T-helper 1 cell treated with Interleukin-12 subunit alpha and Interleukin-12 subunit beta and Interleukin-4 antibody, amounts not matched to agents 30 μg/mL and 1 μg/mL, for 36 hours (primary cell): ENCODE results near the gene PITHD1.
"Not testable (repeated sequence)": the region's sequence is repeated elsewhere in the genome, so short reads cannot be mapped to it uniquely, and the experiment has no call there.

ENCODE experiments used
- H3K27ac Mint-ChIP-seq: one replicate; pipeline ENCODE4 v1.8.0; 2021; ENCODE audit warnings: mild to moderate bottlenecking, mixed read lengths
- H3K27me3 Mint-ChIP-seq: one replicate; pipeline ENCODE4 v1.8.0; 2021; ENCODE audit warnings: low read depth, mixed read lengths
- H3K36me3 Mint-ChIP-seq: one replicate; pipeline ENCODE4 v1.8.0; 2021; ENCODE audit warnings: low read depth, mixed read lengths
- H3K4me1 Mint-ChIP-seq: one replicate; pipeline ENCODE4 v1.8.0; 2021; ENCODE audit warnings: low read depth, mixed read lengths
- H3K4me3 Mint-ChIP-seq: one replicate; pipeline ENCODE4 v1.8.0; 2021; ENCODE audit warnings: mild to moderate bottlenecking, moderate library complexity, mixed read lengths
- H3K9me3 Mint-ChIP-seq: one replicate; pipeline ENCODE4 v1.8.0; 2021; ENCODE audit warnings: mixed read lengths

The PITHD1 gene

DNA sequence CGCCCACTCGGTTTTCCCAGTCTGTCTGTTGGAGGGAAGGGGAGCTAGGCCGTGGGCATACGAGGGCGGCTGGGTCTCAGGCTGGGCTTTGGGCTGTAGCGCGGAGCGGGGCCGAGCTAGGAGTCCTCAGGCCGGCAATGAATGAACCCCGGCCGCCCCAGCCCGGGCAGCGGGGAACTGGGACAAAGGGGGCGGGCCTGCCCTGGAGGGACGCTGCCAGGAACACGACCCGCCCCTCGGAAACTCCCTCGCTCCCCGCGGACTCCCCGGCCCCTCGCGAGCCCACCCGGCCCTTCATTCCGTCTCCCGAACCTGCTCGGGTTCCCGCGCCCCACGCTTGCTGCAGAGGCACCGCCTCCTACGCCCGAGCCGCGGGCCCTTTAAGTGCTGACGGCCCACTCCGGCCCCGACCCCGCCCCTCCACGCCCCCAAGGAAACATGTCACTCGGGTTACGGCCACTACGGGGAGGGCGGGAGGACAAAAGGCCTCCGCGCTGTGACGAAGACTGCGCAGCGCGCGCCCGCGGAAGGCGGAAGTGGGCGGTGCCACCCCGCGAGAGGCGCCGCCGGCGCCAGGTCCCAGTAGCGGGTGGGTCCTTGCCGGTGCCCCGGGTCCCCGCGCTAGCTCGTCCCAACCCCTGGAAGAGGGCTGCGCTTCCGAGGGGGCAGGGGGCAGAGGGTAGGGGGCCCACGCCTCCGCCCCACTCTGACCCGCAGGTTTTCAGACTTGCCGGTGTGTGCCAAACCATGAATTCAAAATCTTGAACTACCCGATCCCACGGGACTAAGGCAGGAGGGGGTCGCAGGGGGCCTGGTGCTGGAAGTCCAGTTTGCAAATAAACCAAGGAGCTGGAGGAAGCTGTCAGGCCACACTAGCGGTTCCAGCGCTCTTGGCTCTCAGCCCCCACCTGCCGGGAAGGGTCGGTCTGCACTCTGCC lies 22.5 kb downstream of the PITHD1 start, which contains the start of gene GALE:
Gene GALE, minus strand, starts transcription at position 355 of the 938 bp plus-strand sequence. CDS start 1,747 bp downstream, outside the sequence.
- Mint-ChIP-seq H3K4me1 (peaks cover 14% of the 10 kb centered on the region), H3K4me3 (peak within 1 kb of the TSS; percentile 94), H3K27me3 (no peaks in the 10 kb centered on the region), H3K27ac (peak within 1 kb of the TSS; percentile 93), H3K9me3 (no peaks in the 10 kb centered on the region), H3K36me3 (peaks cover 19% of the 10 kb centered on the region)

DNA sequence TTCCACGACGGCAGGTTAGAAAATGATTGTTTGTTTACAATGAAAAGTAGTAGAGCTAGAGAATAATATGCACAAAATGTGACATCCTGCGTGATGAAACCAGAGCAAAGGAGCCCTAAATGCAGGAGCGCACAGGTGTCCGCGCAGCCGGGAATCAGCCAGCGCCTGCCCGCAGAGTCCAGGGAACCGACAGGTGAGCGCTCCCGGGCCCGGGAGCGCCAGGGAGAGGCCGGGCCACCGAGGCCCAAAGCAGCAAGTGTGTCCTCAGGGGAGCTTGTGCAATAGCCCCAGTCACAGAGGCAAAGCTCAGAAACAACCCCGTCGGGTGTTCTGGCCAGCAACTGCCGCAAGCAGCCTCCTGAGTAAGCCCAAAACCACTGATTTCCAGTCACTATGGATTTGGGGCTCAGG lies 23.1 kb downstream of the PITHD1 start:
- H3K36me3 Mint-ChIP-seq: peaks cover 19% of the 10 kb centered on the region
- peaks cover 14% of the 10 kb centered on the region for H3K4me1 Mint-ChIP-seq
- peak overlapping the region; percentile 94 for H3K4me3 Mint-ChIP-seq

DNA sequence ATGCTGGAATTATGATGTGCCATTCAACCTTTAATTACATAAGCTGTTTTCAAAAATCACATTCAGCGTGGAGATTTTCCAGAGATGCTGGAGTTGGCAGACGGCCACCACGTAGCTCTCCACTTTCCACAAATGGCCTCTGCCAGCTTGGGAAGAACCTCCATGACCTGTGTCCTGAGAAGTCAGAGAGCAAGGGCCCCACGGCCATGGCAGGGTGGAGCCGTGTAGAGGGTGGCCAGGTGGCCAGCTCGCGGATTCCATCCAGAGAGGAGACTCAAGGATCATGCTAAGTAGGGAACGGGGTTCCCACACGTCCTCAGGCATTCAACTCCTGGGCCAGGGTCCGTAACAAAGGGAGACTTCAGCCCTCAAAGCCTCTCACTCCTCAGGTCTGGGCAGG lies 23.7 kb downstream of the PITHD1 start:
- Mint-ChIP-seq H3K27ac (peak overlapping the region; percentile 68), H3K9me3 (no peaks in the 10 kb centered on the region), H3K4me3 (peak overlapping the region; percentile 13), H3K27me3 (no peaks in the 10 kb centered on the region), H3K36me3 (peaks cover 15% of the 10 kb centered on the region), H3K4me1 (peaks cover 14% of the 10 kb centered on the region)

More for the DNA sequence above, 23.1 kb downstream of the PITHD1 start:
- no peaks in the 10 kb centered on the region for H3K27me3 Mint-ChIP-seq
- H3K27ac Mint-ChIP-seq: peak overlapping the region; percentile 86
- no peaks in the 10 kb centered on the region for H3K9me3 Mint-ChIP-seq

DNA sequence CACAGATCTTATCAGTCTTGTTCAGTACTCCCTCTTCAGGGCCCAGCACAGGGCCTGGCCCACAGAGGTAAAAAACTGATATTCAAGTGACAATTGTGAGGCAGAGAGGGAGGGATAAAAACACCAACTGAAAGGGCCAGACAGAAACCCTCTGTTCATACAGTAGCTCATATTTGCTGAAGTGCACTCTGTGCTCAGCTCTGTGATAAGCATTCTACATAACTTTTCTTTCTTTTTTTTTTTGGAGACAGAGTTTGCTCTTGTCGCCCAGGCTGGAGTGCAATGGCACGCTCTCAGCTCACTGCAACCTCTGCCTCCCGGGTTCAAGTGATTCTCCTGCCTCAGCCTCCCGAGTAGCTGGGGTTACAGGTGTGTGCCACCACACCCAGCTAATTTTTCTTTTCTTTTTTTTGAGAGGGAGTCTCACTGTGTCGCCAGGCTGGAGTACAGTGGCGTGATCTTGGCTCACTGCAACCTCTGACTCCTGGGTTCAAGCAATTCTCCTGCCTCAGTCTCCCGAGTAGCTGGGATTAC lies 24.7 kb downstream of the PITHD1 start:
- not testable (repeated sequence) for H3K9me3 Mint-ChIP-seq, H3K27me3 Mint-ChIP-seq
- Mint-ChIP-seq H3K27ac (peak overlapping the region; percentile 41), H3K4me3 (peak overlapping the region; percentile 25), H3K36me3 (peaks cover 14% of the 10 kb centered on the region), H3K4me1 (peaks cover 14% of the 10 kb centered on the region)

DNA sequence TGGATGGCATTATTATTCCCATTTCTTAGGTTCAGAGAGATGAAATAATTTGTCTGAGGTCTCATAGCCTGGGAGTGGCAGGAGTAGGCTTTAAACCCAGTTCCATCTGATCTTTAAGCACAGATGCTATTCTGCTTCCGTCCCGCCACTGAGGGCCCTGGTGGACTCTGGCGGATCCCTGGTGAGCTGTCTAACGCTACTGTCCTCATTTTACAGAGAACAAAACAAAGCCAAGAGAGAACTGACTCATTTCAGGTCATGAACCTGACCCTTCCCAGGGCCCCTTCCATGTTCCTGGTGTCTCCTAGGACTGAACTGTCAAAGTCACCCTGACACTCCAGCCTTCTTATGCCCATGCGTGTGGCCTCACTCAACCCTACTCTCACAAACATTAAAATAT lies 25.5 kb downstream of the PITHD1 start:
- no peaks in the 10 kb centered on the region for H3K27me3 Mint-ChIP-seq
- H3K4me1 Mint-ChIP-seq: peaks cover 14% of the 10 kb centered on the region
- peaks cover 12% of the 10 kb centered on the region for H3K36me3 Mint-ChIP-seq
- no peak overlapping the region for H3K4me3 Mint-ChIP-seq
- H3K27ac Mint-ChIP-seq: no peak overlapping the region
- no peaks in the 10 kb centered on the region for H3K9me3 Mint-ChIP-seq

DNA sequence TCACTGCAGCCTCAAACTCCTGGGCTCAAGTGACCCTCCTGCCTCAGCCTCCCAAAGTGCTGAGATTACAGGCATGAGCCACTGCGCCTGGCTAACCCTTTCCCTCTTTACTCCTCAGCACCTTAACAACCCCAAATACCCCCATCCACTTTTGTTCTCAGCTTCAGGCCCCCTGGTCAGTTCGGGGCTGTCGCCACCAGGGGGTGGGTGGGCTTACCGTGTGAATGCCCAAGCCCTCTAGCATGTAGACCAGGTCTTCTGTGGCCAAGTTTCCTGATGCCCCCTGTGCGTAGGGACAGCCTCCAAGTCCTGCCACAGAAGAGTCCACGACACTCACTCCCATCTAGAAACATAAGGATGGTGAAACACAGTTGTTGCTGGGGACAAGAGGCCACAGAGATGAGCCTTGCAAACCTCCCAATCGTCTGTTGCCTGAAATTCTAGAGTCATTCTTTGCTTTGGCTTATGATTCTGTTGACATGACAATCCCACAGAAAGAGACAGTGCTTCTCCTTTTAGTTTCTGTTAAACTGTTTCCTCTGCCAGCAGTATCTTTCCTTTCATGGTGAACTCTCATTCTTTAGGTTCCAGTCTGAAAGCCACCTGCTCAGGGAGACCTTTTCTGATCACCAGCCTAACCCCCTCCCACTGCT lies 26.1 kb downstream of the PITHD1 start:
- peaks cover 10% of the 10 kb centered on the region for H3K4me1 Mint-ChIP-seq
- no peak overlapping the region for H3K4me3 Mint-ChIP-seq
- H3K36me3 Mint-ChIP-seq: peaks cover 11% of the 10 kb centered on the region
- H3K27ac Mint-ChIP-seq: no peak overlapping the region
- H3K9me3 Mint-ChIP-seq: no peaks in the 10 kb centered on the region
- H3K27me3 Mint-ChIP-seq: no peaks in the 10 kb centered on the region

DNA sequence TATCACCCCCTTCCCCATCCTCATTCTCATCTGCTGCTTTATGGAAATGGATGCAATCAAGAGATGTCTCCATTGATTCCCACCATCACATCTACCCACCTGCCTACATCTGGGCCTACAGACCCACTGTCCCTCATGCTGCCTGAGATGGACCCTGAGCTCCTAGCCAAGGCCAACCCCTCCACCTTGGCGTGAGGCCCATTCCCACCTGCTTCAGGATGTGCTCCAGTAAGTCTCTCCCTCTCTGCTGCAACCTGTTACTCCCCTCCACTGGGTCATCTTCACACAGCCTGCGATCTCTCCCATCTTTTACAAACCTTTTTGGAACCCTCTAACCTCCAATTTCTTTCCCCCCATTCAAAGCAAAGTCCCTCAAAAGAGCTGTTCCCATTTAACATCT lies 26.8 kb downstream of the PITHD1 start:
- no peak overlapping the region for H3K27ac Mint-ChIP-seq
- no peak overlapping the region for H3K4me3 Mint-ChIP-seq

DNA sequence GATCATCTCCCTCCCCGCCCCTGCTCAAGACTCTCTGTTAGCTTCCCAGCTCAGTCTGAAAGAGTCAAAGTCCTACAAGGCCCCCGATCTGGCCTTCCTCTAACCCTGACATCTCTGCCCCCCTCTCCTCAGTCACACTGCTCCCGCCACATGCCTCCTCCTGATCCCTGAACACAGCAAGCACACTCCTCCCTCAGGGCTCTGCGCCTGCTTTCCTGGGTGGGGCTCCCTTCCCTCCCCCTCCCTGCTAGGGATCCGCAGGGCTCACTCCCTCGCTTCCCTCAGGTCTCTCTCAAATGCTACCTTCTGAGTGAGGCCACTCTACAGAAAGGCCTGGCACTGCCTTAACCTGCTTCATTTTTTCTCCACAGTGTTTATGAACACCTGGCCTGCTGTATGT lies 28.1 kb downstream of the PITHD1 start:
- no peaks in the 10 kb centered on the region for H3K27me3 Mint-ChIP-seq
- H3K36me3 Mint-ChIP-seq: peaks cover 14% of the 10 kb centered on the region
- no peaks in the 10 kb centered on the region for H3K9me3 Mint-ChIP-seq
- no peak overlapping the region for H3K4me3 Mint-ChIP-seq
- H3K4me1 Mint-ChIP-seq: peaks cover 11% of the 10 kb centered on the region
- no peak overlapping the region for H3K27ac Mint-ChIP-seq

More for the DNA sequence above, 26.8 kb downstream of the PITHD1 start:
- Mint-ChIP-seq H3K4me1 (peaks cover 8% of the 10 kb centered on the region), H3K27me3 (no peaks in the 10 kb centered on the region), H3K36me3 (peaks cover 11% of the 10 kb centered on the region), H3K9me3 (no peaks in the 10 kb centered on the region)

DNA sequence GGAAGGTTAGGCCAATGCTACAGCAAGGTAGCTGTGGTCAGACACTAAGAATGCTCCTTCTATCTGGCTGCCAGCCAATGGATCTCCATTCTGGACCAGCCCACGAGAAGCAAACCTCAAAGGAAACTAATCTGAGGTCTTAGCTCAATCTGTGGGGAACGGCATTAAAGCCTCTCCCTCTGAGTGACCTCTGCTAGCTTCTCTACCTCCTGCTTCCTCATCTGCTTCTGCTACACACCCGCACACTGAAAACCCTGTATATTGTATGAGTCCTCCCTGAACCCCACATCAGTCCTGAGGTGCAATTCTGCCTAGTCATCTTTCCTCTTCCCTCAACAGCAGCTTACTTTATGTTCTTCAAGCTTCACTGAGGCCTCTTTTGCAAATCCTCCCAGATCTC lies 29.2 kb downstream of the PITHD1 start:
- H3K9me3 Mint-ChIP-seq: no peaks in the 10 kb centered on the region
- H3K4me1 Mint-ChIP-seq: peaks cover 9% of the 10 kb centered on the region
- peaks cover 14% of the 10 kb centered on the region for H3K36me3 Mint-ChIP-seq
- no peak overlapping the region for H3K4me3 Mint-ChIP-seq
- no peaks in the 10 kb centered on the region for H3K27me3 Mint-ChIP-seq
- H3K27ac Mint-ChIP-seq: no peak overlapping the region

DNA sequence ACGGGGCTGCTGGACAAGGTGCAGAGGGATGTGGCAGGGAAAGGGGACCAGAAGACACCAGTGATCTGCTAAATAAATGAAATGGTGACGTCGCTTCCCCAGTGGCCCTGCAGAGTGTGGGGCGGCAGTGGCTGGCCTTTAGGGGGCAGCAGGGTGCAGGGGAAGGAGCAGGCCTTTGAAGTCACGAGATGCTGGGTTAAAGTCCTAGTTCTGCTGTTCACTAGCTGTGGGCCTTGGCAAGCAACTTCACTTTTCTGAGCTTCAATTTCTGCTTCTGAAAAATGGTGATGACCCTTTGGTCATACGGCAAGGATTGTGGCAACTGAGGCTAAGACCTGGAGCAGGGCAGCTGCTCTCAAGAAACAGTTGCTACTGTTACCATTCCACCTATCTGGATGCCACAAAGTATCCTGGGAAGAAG lies 31.5 kb downstream of the PITHD1 start:
- Mint-ChIP-seq H3K27ac (no peak overlapping the region), H3K4me1 (peaks cover 9% of the 10 kb centered on the region), H3K9me3 (no peaks in the 10 kb centered on the region), H3K27me3 (no peaks in the 10 kb centered on the region), H3K4me3 (no peak overlapping the region), H3K36me3 (peaks cover 16% of the 10 kb centered on the region)

DNA sequence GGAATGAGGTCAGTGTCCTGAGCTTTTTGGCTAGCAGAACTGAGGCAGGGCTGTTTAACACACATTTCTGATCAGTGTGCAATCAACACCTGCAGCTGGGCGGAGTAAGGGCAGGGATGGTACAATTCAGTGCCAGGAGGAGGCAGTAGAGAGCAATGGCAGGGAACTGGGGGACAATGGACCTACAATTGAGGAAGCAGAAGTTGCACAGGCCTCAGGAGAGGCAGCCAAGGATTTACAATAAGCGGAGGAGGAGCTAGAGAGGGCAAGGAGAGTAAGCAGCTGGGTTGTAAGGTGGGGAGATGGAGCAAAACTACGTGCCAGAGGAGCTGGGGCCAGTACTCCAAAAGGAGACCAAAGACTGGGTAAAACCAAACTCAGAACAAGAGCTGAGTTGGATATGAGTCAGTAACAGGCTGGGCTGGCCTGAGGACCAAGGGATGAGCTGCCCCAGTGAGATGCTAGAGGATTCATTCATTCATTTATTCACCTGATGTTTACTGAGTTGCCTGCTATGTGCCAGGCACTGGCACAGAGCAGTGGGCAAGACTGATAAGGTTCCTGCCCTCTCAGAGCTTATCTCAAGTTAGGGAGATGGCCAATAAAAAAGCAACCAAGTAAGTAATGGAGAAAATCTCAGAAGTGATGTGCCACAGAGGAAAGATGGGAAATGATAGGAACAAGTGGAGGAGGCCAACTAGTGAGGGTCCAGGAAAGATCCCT lies 32.8 kb downstream of the PITHD1 start:
- Mint-ChIP-seq H3K27ac (peak overlapping the region; percentile 64), H3K9me3 (no peaks in the 10 kb centered on the region), H3K4me1 (peaks cover 9% of the 10 kb centered on the region), H3K4me3 (no peak overlapping the region), H3K36me3 (peaks cover 13% of the 10 kb centered on the region), H3K27me3 (no peaks in the 10 kb centered on the region)

DNA sequence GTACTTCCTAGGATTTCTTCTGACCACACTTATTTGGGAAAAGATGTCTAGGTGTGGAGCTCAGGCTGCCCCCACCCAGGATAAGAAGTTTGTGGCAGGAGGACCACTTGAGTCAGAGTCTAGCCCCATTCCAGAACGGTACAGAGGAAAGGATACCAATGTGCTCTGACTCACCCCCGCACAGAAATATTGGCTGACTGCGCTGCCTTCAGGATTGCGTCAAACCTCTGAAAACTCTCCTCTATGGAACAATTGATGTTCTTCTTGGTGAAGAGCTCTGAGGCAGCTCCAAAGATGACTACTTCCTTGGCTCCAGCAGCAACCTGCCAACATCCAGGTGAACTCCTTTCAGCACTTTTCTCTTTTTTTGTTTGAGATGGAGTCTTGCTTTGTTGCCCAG lies 35.8 kb downstream of the PITHD1 start:
- H3K27me3 Mint-ChIP-seq: no peaks in the 10 kb centered on the region
- peaks cover 18% of the 10 kb centered on the region for H3K36me3 Mint-ChIP-seq
- H3K9me3 Mint-ChIP-seq: no peaks in the 10 kb centered on the region
- H3K4me3 Mint-ChIP-seq: no peak overlapping the region
- H3K27ac Mint-ChIP-seq: no peak overlapping the region
- H3K4me1 Mint-ChIP-seq: peaks cover 9% of the 10 kb centered on the region

DNA sequence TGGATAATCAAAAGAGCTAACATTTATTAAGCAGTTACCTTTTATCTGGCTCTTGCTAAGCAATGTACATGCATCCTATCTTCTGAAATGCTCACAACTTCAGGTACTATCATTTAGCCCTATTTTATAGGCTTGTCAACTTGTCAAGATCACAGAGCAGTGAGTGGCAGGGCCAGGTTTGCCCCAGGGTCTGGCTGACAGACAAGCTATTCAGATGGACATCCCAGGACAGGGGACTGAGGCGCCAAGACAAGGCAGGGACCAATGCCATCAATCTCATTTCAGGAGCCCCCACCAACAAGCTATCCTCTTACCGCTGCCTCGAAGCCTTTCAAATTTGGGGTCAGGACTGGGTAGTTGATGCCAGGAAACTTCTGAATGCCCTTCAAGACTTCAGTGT lies 38.1 kb downstream of the PITHD1 start:
- no peak overlapping the region for H3K4me3 Mint-ChIP-seq
- H3K9me3 Mint-ChIP-seq: no peaks in the 10 kb centered on the region
- peaks cover under 1% of the 10 kb centered on the region for H3K4me1 Mint-ChIP-seq
- peaks cover 15% of the 10 kb centered on the region for H3K36me3 Mint-ChIP-seq
- H3K27me3 Mint-ChIP-seq: no peaks in the 10 kb centered on the region
- no peak overlapping the region for H3K27ac Mint-ChIP-seq

DNA sequence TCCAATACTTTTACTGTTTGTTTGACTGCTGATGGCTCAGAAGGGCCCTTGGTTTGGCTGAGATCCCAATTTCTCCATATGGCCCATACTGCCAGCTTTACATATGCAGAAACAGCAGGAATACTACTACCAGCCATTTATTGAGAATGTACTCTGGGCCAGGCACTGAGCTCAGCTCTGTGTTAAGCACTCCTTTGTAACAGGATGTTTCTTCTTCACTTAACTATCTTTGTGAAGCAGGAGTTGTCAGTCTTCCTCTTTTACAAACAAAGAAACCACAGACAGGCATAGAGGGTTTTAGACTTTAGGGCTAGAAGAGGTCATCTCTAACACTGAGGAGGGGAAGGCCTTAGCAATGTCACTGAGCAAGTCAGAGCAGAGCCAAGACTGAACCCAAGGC lies 38.7 kb downstream of the PITHD1 start:
- no peaks in the 10 kb centered on the region for H3K27me3 Mint-ChIP-seq
- H3K36me3 Mint-ChIP-seq: peaks cover 13% of the 10 kb centered on the region
- H3K9me3 Mint-ChIP-seq: no peaks in the 10 kb centered on the region
- H3K4me1 Mint-ChIP-seq: peaks cover 2% of the 10 kb centered on the region
- H3K27ac Mint-ChIP-seq: no peak overlapping the region
- H3K4me3 Mint-ChIP-seq: no peak overlapping the region
